Calu3 (cell line): ENCODE data around the gene HAS3. TPM values are rescaled to one million over a fixed set of nuclear protein-coding genes. Genes with fewer than 3 reads are reported as not detected.

Source experiments
- BruUV-seq: library from RNA; stranded (reverse); fragments of 400-500 nt; replicated peaks from 2 replicates; lab custom pipeline; 2021; lab: Mats Ljungman, UMichigan
- CTCF ChIA-PET: fragments of 300-600 bp; sonication (Branson Sonifier 250); formaldehyde crosslinking; loops from one replicate; lab custom pipeline; 2022; ENCODE audit warnings: antibody characterized with exemption; lab: Charles Lee
- DNase-seq: peaks from one replicate; pipeline ENCODE4 v3.0.0; 2022
- H3K27ac Mint-ChIP-seq: one replicate; pipeline ENCODE4 v1.8.0; 2022; ENCODE audit warnings: mixed read lengths; ENCODE audit not compliant: unreplicated experiment
- H3K27me3 Mint-ChIP-seq: one replicate; pipeline ENCODE4 v1.8.0; 2022; ENCODE audit warnings: mixed read lengths; ENCODE audit not compliant: unreplicated experiment
- H3K36me3 Mint-ChIP-seq: one replicate; pipeline ENCODE4 v1.8.0; 2022; ENCODE audit warnings: mild to moderate bottlenecking, moderate library complexity, mixed read lengths; ENCODE audit not compliant: insufficient read depth, unreplicated experiment
- H3K4me1 Mint-ChIP-seq: one replicate; pipeline ENCODE4 v1.8.0; 2022; ENCODE audit warnings: mild to moderate bottlenecking, low read depth, mixed read lengths; ENCODE audit not compliant: unreplicated experiment
- H3K4me3 Mint-ChIP-seq: one replicate; pipeline ENCODE4 v1.8.0; 2022; ENCODE audit warnings: mild to moderate bottlenecking, low read depth, moderate library complexity, mixed read lengths; ENCODE audit not compliant: unreplicated experiment
- H3K9me3 Mint-ChIP-seq: one replicate; pipeline ENCODE4 v1.8.0; 2022; ENCODE audit warnings: low read depth, mixed read lengths; ENCODE audit not compliant: unreplicated experiment
- intact Hi-C: fragments of 100-400 bp; cut with micrococcal nuclease; formaldehyde crosslinking; loops from one replicate; pipeline ENCODE4 v1.10.0; 2022; ENCODE audit not compliant: unreplicated experiment
- total RNA-seq: library from RNA; stranded (reverse); gene quantifications from 2 replicates; pipeline ENCODE4 v1.2.3, GENCODE V29; 2022
- TF ChIP-seq, protein P1 (sequence below): fragments of 200-600 bp; IDR thresholded peaks from one replicate; pipeline ENCODE4 v1.8.0; 2022; ENCODE audit warnings: antibody characterized with exemption; ENCODE audit not compliant: unreplicated experiment

The HAS3 gene
- total RNA-seq, 1 experiment from 2014 or later = 33.2 TPM

DNA sequence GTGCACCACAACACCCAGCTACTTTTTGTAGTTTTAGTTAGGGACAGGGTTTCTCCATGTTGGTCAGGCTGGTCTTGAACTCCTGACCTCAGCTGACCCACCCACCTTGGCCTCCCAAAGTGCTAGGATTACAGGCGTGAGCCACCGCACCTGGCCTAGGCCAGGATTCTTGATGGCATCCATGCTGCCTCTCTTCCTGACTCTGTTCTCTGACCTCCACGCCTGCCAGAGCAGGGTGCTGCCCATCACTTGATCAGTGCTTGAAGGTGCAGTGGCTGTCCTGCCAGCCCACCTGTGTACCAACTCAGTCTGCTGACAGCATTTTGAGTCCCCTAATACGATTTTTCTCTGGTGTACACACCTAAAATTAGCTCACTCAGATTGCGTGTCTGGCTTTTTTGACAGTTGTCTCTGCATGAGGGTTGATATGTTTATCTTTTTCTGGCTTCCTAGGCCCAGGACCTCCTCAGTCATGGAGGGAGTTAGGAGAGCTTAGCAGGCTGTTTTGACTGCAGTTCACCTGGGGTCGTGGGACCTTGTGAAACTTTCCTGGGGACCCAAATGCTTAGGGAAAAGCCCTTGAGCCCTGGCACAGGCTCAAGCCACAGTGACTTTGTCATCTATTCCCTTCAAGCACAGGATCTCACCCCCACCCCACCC, 5.9 kb downstream of the HAS3 start:
- no peaks in the 10 kb centered on the region for H3K9me3 Mint-ChIP-seq
- peaks cover 34% of the 10 kb centered on the region for H3K4me1 Mint-ChIP-seq
- no peak overlapping the region for H3K4me3 Mint-ChIP-seq
- no peaks in the 10 kb centered on the region for H3K27me3 Mint-ChIP-seq
- H3K36me3 Mint-ChIP-seq = peaks cover 80% of the 10 kb centered on the region
- intact Hi-C loops = loop anchor here (10.0 kb wide), 1 partner anchor 407 kb away; no protein-coding TSS in a partner anchor
- CTCF ChIA-PET = interaction anchor here (0.6 to 1.2 kb wide), 2 partner anchors 54 to 188 kb away, joined by 3 to 4 read pairs; no protein-coding TSS in a partner anchor
- no TSS peak for BruUV-seq
- TF ChIP-seq, protein P1, sequence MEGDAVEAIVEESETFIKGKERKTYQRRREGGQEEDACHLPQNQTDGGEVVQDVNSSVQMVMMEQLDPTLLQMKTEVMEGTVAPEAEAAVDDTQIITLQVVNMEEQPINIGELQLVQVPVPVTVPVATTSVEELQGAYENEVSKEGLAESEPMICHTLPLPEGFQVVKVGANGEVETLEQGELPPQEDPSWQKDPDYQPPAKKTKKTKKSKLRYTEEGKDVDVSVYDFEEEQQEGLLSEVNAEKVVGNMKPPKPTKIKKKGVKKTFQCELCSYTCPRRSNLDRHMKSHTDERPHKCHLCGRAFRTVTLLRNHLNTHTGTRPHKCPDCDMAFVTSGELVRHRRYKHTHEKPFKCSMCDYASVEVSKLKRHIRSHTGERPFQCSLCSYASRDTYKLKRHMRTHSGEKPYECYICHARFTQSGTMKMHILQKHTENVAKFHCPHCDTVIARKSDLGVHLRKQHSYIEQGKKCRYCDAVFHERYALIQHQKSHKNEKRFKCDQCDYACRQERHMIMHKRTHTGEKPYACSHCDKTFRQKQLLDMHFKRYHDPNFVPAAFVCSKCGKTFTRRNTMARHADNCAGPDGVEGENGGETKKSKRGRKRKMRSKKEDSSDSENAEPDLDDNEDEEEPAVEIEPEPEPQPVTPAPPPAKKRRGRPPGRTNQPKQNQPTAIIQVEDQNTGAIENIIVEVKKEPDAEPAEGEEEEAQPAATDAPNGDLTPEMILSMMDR = no peak
- H3K27ac Mint-ChIP-seq = no peak overlapping the region
- no peak for DNase-seq

- no TSS peak for BruUV-seq
- no peaks in the 10 kb centered on the region for H3K9me3 Mint-ChIP-seq
- no peak for DNase-seq
- TF ChIP-seq, protein P1 = no peak
- H3K27me3 Mint-ChIP-seq = no peaks in the 10 kb centered on the region
- intact Hi-C loops = loop anchor here (10.0 kb wide), 1 partner anchor 407 kb away; no protein-coding TSS in a partner anchor
- peaks cover 75% of the 10 kb centered on the region for H3K36me3 Mint-ChIP-seq
- H3K27ac Mint-ChIP-seq = no peak overlapping the region
- no peak overlapping the region for H3K4me3 Mint-ChIP-seq
- CTCF ChIA-PET = interaction anchor here (0.9 to 1.8 kb wide), 3 partner anchors 12 to 118 kb away, joined by 3 to 7 read pairs (median 5); no protein-coding TSS in a partner anchor
- peaks cover 34% of the 10 kb centered on the region for H3K4me1 Mint-ChIP-seq
Observed at GRCh38 chr16:69111876-69112230, 6.4 kb downstream of the HAS3 start.

GRCh38 chr16:69112285-69113129, 7.1 kb downstream of the HAS3 start:
- H3K36me3 Mint-ChIP-seq = peaks cover 70% of the 10 kb centered on the region
- no peaks in the 10 kb centered on the region for H3K9me3 Mint-ChIP-seq
- BruUV-seq = no TSS peak
- intact Hi-C loops = loop anchor here (10.0 kb wide), 1 partner anchor 408 kb away; no protein-coding TSS in a partner anchor
- TF ChIP-seq, protein P1 = peak; percentile 80
- H3K27ac Mint-ChIP-seq = no peak overlapping the region
- peaks cover 33% of the 10 kb centered on the region for H3K4me1 Mint-ChIP-seq
- H3K27me3 Mint-ChIP-seq = no peaks in the 10 kb centered on the region
- CTCF ChIA-PET = interaction anchor here (0.5 to 1.8 kb wide), 7 partner anchors 11 to 265 kb away, joined by 3 to 7 read pairs (median 5); no protein-coding TSS in a partner anchor
- peak; percentile 83 for DNase-seq
- H3K4me3 Mint-ChIP-seq = no peak overlapping the region

- no TSS peak for BruUV-seq
- Mint-ChIP-seq H3K9me3 (no peaks in the 10 kb centered on the region), H3K27me3 (no peaks in the 10 kb centered on the region), H3K27ac (no peak overlapping the region), H3K4me3 (no peak overlapping the region), H3K4me1 (peaks cover 26% of the 10 kb centered on the region), H3K36me3 (peaks cover 75% of the 10 kb centered on the region)
- intact Hi-C loops = loop anchor here (10.0 kb wide), 1 partner anchor 408 kb away; no protein-coding TSS in a partner anchor
- TF ChIP-seq, protein P1 = no peak
- CTCF ChIA-PET = interaction anchor here (0.6 to 1.8 kb wide), 4 partner anchors 11 to 266 kb away, joined by 5 to 7 read pairs (median 7); no protein-coding TSS in a partner anchor
- no peak for DNase-seq
Observed at GRCh38 chr16:69113216-69113615, 7.8 kb downstream of the HAS3 start.
